Sigmoid colon (tissue), 7 donors: ENCODE measurements around the gene CFAP58. TPM values are rescaled to one million over a fixed set of nuclear protein-coding genes. Genes with fewer than 3 reads are reported as not detected.

Source experiments
- DNase-seq: peaks from one replicate; pipeline ENCODE4 v3.0.0-alpha.2; 2019
- H3K27ac ChIP-seq, 4 donors: fragments of 200-600 bp; sonication (generic); one replicate each; pipeline ENCODE4 v1.5.1; 2016 to 2019; ENCODE audit warnings: mild to moderate bottlenecking in 1 of 4
- H3K27me3 ChIP-seq, 3 donors: fragments of 200-600 bp; sonication (generic); one replicate each; pipeline ENCODE4 v1.5.1; 2019; ENCODE audit warnings: mild to moderate bottlenecking in 1 of 3
- H3K36me3 ChIP-seq, 4 donors: fragments of 200-600 bp; sonication (generic); one replicate each; pipeline ENCODE4 v1.5.1; 2016 to 2019
- H3K4me1 ChIP-seq, 4 donors: fragments of 200-600 bp; sonication (generic); one replicate each; pipeline ENCODE4 v1.5.1; 2017 to 2019
- H3K4me3 ChIP-seq, 4 donors: fragments of 200-600 bp; sonication (generic); one replicate each; pipeline ENCODE4 v1.5.1; 2017 to 2019; ENCODE audit warnings: mild to moderate bottlenecking in 2 of 4, moderate library complexity in 1 of 4
- H3K9me3 ChIP-seq, 4 donors: fragments of 200-600 bp in 3 of 4; sonication (generic) in 3 of 4; one replicate each; pipeline versions ENCODE4 v1.5.1 to v1.6.1; 2013 to 2019
- EP300 ChIP-seq, 4 donors: sonication (generic); formaldehyde crosslinking; IDR thresholded peaks; one replicate each; pipeline ENCODE4 v1.6.1; 2017; ENCODE audit warnings: antibody characterized with exemption in 4 of 4
- POLR2A ChIP-seq, 2 donors: fragments of 450-650 bp; IDR thresholded peaks; one replicate each; pipeline ENCODE4 v1.6.1; 2016; ENCODE audit warnings: antibody characterized with exemption in 2 of 2, mild to moderate bottlenecking in 2 of 2, moderate library complexity in 2 of 2
- POLR2AphosphoS5 ChIP-seq, 4 donors: sonication (generic); formaldehyde crosslinking; IDR thresholded peaks; one replicate each; pipeline ENCODE4 v1.6.1; 2017; ENCODE audit warnings: antibody characterized with exemption in 4 of 4
- WGBS, 2 donors: extraction: QIAGEN DNeasy Blood & Tissue Kit; methylation state at CpG; one replicate each; pipeline ENCODE4 v1.1.7; 2013; 5-methylcytosine and 5-hydroxymethylcytosine counted together
- intact Hi-C: fragments of 100-400 bp; cut with DNase I; formaldehyde crosslinking; loops from one replicate; pipeline ENCODE4 v1.15.1; 2023
- polyA plus RNA-seq, 3 donors: library from polyadenylated mRNA; stranded (reverse); fragments of 200-250 nt; gene quantifications; one replicate each; pipeline ENCODE4 v1.2.3, GENCODE V29; 2013
- total RNA-seq, 4 donors: library from RNA; depleted of rRNA; stranded (reverse); fragments of >200 nt; gene quantifications; one replicate each; pipeline ENCODE4 v1.1.0, GENCODE V29; 2016
- TF ChIP-seq, protein P1 (sequence below), 4 experiments: fragments of 450-650 bp in 3 of 4; fragments of 200-600 bp in 1 of 4; IDR thresholded peaks; one replicate each; pipeline ENCODE4 v1.5.1; 2016 to 2019; ENCODE audit warnings: antibody characterized with exemption in 4 of 4, mild to moderate bottlenecking in 3 of 4, moderate library complexity in 2 of 4
- donor health status: healthy with polysubstance abuse.
- donor health status: Bipolar disorder and iron deficiency.
- donor health status: healthy.

CFAP58 gene
- total and polyA plus RNA-seq, 7 donors: 0.09 to 1.1 (median 0.55) TPM; not detected in 2

- no peak for TF ChIP-seq POLR2A (IDR thresholded peaks at IDR 0.05)
- TF ChIP-seq POLR2AphosphoS5 (IDR thresholded peaks at IDR 0.05): no peak
- TF ChIP-seq EP300 (IDR thresholded peaks at IDR 0.05): no peak
- TF ChIP-seq, protein P1, sequence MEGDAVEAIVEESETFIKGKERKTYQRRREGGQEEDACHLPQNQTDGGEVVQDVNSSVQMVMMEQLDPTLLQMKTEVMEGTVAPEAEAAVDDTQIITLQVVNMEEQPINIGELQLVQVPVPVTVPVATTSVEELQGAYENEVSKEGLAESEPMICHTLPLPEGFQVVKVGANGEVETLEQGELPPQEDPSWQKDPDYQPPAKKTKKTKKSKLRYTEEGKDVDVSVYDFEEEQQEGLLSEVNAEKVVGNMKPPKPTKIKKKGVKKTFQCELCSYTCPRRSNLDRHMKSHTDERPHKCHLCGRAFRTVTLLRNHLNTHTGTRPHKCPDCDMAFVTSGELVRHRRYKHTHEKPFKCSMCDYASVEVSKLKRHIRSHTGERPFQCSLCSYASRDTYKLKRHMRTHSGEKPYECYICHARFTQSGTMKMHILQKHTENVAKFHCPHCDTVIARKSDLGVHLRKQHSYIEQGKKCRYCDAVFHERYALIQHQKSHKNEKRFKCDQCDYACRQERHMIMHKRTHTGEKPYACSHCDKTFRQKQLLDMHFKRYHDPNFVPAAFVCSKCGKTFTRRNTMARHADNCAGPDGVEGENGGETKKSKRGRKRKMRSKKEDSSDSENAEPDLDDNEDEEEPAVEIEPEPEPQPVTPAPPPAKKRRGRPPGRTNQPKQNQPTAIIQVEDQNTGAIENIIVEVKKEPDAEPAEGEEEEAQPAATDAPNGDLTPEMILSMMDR (IDR thresholded peaks at IDR 0.05): no peak
- no peaks in the 10 kb centered on the region for H3K36me3 ChIP-seq
- no peak overlapping the region for H3K27ac ChIP-seq
- intact Hi-C loops: no loop called here
- H3K4me3 ChIP-seq: no peak overlapping the region
- no peaks in the 10 kb centered on the region for H3K4me1 ChIP-seq
- no peaks in the 10 kb centered on the region for H3K27me3 ChIP-seq
- 53 to 73% methylated on average over 7 of the region's 7 CpGs for WGBS, 2 donors
- no peak for DNase-seq
- H3K9me3 ChIP-seq: no peaks in the 10 kb centered on the region
These were observed 148.4 kb downstream of the CFAP58 start for GRCh38 chr10:104501864-104502579.

DNA sequence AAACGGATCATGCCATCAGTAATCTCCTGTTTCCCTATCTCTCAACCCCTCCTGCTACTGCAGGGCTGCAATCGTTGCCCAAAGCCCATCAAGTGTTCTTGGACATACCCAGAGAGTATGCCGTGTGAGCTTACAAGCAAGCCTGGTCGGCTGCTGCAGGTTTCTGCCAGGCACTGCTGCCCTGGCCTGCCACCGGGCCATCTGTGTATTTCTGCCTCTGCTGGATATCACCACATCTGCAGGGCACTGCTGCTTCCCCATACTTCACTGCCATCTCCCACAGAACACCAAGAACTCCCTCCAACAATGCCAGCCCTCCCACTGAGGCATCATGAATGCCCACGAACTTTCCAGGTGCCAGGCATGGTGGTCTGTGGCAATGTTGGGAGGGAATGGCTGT lies 149.3 kb downstream of the CFAP58 start:
- Histone ChIP-seq H3K27me3 (no peaks in the 10 kb centered on the region), H3K4me3 (no peak overlapping the region), H3K9me3 (no peaks in the 10 kb centered on the region), H3K27ac (no peak overlapping the region), H3K4me1 (no peaks in the 10 kb centered on the region), H3K36me3 (no peaks in the 10 kb centered on the region)
- TF ChIP-seq POLR2A (IDR thresholded peaks at IDR 0.05) (no peak), EP300 (IDR thresholded peaks at IDR 0.05) (no peak), POLR2AphosphoS5 (IDR thresholded peaks at IDR 0.05) (no peak)
- TF ChIP-seq, protein P1 (IDR thresholded peaks at IDR 0.05): no peak
- intact Hi-C loops: no loop called here
- 34 to 73% methylated on average over 6 of the region's 6 CpGs for WGBS, 2 donors
- DNase-seq: no peak

Other genes starting within 250 kb of the CFAP58 start
- gene SFR1, start 231.7 kb upstream of the CFAP58 start, total RNA-seq: 10 to 100 TPM in 2 of 4 donors, 1 to 10 TPM in 2; 6.1 to 13.9 (median 10.5) TPM
- 1 to 10 TPM; 6.6 to 7.2 (median 6.9) TPM for gene SFR1, start 231.7 kb upstream of the CFAP58 start, polyA plus RNA-seq
- under 1 TPM; 0.36 to 0.83 (median 0.59) TPM for gene CFAP43, start 121.5 kb upstream of the CFAP58 start, total RNA-seq
- under 1 TPM in 2 of 3 donors, not detected in 1; 0.22 to 0.60 TPM for gene CFAP43, start 121.5 kb upstream of the CFAP58 start, polyA plus RNA-seq
- gene GSTO1, start 98.9 kb upstream of the CFAP58 start, total RNA-seq: 100 to 1,000 TPM in 3 of 4 donors, 10 to 100 TPM in 1; 77.5 to 178 (median 131) TPM
- 100 to 1,000 TPM; 107 to 189 (median 141) TPM for gene GSTO1, start 98.9 kb upstream of the CFAP58 start, polyA plus RNA-seq
- 1 to 10 TPM in 3 of 4 donors, under 1 TPM in 1; 0.68 to 2.1 (median 1.4) TPM for gene GSTO2, start 84.6 kb upstream of the CFAP58 start, total RNA-seq
- gene GSTO2, start 84.6 kb upstream of the CFAP58 start, polyA plus RNA-seq: 10 to 100 TPM in 2 of 3 donors, 1 to 10 TPM in 1; 9.7 to 13.2 (median 12.2) TPM
- 10 to 100 TPM; 11.4 to 22.4 (median 15.3) TPM for gene ITPRIP, start 15.4 kb upstream of the CFAP58 start, total RNA-seq
- gene ITPRIP, start 15.4 kb upstream of the CFAP58 start, polyA plus RNA-seq: 1 to 10 TPM; 1.2 to 8.6 (median 1.6) TPM